Common myeloid progenitor, CD34-positive (primary cell): ENCODE results near the gene FAM219B.
"Not testable (repeated sequence)": the region's sequence is repeated elsewhere in the genome, so short reads cannot be mapped to it uniquely, and the experiment has no call there.

Experiments used
- CTCF ChIA-PET: fragments of 350-600 bp; sonication (Branson Sonifier 250); formaldehyde crosslinking; loops from one replicate; lab custom pipeline; 2021; ENCODE audit warnings: antibody characterized with exemption; lab: Charles Lee
- POLR2A ChIA-PET: fragments of 350-600 bp; sonication (Branson Sonifier 250); formaldehyde crosslinking; loops from one replicate; lab custom pipeline; 2021; ENCODE audit warnings: antibody characterized with exemption; lab: Charles Lee
- DNase-seq, 3 donors: peaks; one replicate each; pipeline versions ENCODE4 v3.0.0 to v3.0.0-alpha.2; 2013
- H3K27ac ChIP-seq, 2 experiments: 1 replicate in 1 of 2; 2 replicates in 1 of 2; pipeline ENCODE4 v1.7.0; 2013; ENCODE audit warnings: inconsistent platforms in 2 of 2, low read length in 2 of 2, mild to moderate bottlenecking in 2 of 2, low read depth in 1 of 2, moderate library complexity in 1 of 2; ENCODE audit not compliant: severe bottlenecking in 2 of 2, insufficient read depth in 1 of 2, poor library complexity in 1 of 2
- H3K27me3 ChIP-seq, 5 experiments: replicated peaks in 2 of 5; 1 replicate in 3 of 5; 2 replicates in 2 of 5; pipeline versions ENCODE4 v1.6.1 to v1.7.0; 2013; ENCODE audit warnings: low read length in 4 of 5, mild to moderate bottlenecking in 2 of 5, moderate library complexity in 2 of 5, inconsistent platforms in 1 of 5; ENCODE audit not compliant: insufficient read depth in 5 of 5, control insufficient read depth in 4 of 5
- H3K36me3 ChIP-seq, 4 experiments: 1 replicate in 2 of 4; 2 replicates in 2 of 4; pipeline versions ENCODE4 v1.6.1 to v1.7.0; 2013; ENCODE audit warnings: low read length in 3 of 4, control low read depth in 1 of 4, mild to moderate bottlenecking in 1 of 4; ENCODE audit not compliant: control insufficient read depth in 4 of 4, insufficient read depth in 4 of 4
- H3K4me1 ChIP-seq, 4 experiments: 1 replicate in 3 of 4; 2 replicates in 1 of 4; pipeline versions ENCODE4 v1.6.1 to v1.7.1; 2013; ENCODE audit warnings: low read length in 3 of 4, mild to moderate bottlenecking in 3 of 4, control low read depth in 1 of 4, inconsistent platforms in 1 of 4, moderate library complexity in 1 of 4; ENCODE audit not compliant: control insufficient read depth in 4 of 4, insufficient read depth in 4 of 4; ENCODE audit errors: control extremely low read depth in 1 of 4
- H3K4me3 ChIP-seq, 7 experiments: 1 replicate in 4 of 7; 2 replicates in 3 of 7; pipeline versions ENCODE4 v1.5.1 to v1.7.0; 2013; ENCODE audit warnings: mild to moderate bottlenecking in 7 of 7, low read length in 6 of 7, moderate library complexity in 6 of 7, inconsistent platforms in 2 of 7, low read depth in 2 of 7, control low read depth in 1 of 7; ENCODE audit not compliant: insufficient read depth in 4 of 7, control insufficient read depth in 1 of 7; ENCODE audit errors: extremely low read depth in 1 of 7
- H3K9me3 ChIP-seq, 5 experiments: 1 replicate in 4 of 5; 2 replicates in 1 of 5; pipeline versions ENCODE4 v1.6.1 to v1.7.1; 2013; ENCODE audit warnings: low read length in 4 of 5, mild to moderate bottlenecking in 2 of 5, inconsistent platforms in 1 of 5, low read depth in 1 of 5, moderate library complexity in 1 of 5; ENCODE audit not compliant: control insufficient read depth in 4 of 5, insufficient read depth in 2 of 5; ENCODE audit errors: control extremely low read depth in 1 of 5
- WGBS: methylation state at CpG from one replicate; pipeline ENCODE4 v1.1.5; 2013; ENCODE audit not compliant: insufficient coverage; 5-methylcytosine and 5-hydroxymethylcytosine counted together

The FAM219B gene

GRCh38 chr15:74897300-74897701 is 9.3 kb downstream of the FAM219B start:
- peaks cover 5 to 25% (median 21%) of the 10 kb centered on the region in 4 experiments for H3K4me1 ChIP-seq
- no peaks in the 10 kb centered on the region for H3K27me3 ChIP-seq
- WGBS, result 54% methylated on average over 6 of the region's 6 CpGs
- CTCF ChIA-PET, result interaction anchor here (1.2 to 11.3 kb wide), 11 partner anchors 9 to 127 kb away, joined by 3 to 130 read pairs (median 5); partner anchors contain the start of genes FAM219B, SCAMP2 and ULK3
- peak overlapping the region in 1 of 2 experiments; percentile 16 for H3K27ac ChIP-seq
- H3K4me3 ChIP-seq, result no peak overlapping the region
- POLR2A ChIA-PET, result no interaction called here
- H3K36me3 ChIP-seq, result peaks cover 18 to 76% (median 58%) of the 10 kb centered on the region in 4 experiments
- no peak for DNase-seq
- H3K9me3 ChIP-seq, result no peaks in the 10 kb centered on the region

GRCh38 chr15:74896316-74896715 is 10.3 kb downstream of the FAM219B start:
- no peaks in the 10 kb centered on the region for H3K27me3 ChIP-seq
- H3K4me3 ChIP-seq, result no peak overlapping the region
- H3K9me3 ChIP-seq, result no peaks in the 10 kb centered on the region
- H3K4me1 ChIP-seq, result peaks cover 0 to 15% (median 12%) of the 10 kb centered on the region in 4 experiments
- ChIA-PET POLR2A (no interaction called here), CTCF (interaction anchor here (0.7 to 11.3 kb wide), 9 partner anchors 8 to 103 kb away, joined by 3 to 130 read pairs (median 5); partner anchors contain the start of genes FAM219B, SCAMP2 and ULK3)
- 93% methylated on average over 3 of the region's 3 CpGs for WGBS
- peaks cover 18 to 79% (median 56%) of the 10 kb centered on the region in 4 experiments for H3K36me3 ChIP-seq
- H3K27ac ChIP-seq, result no peak overlapping the region
- no peak for DNase-seq

DNA sequence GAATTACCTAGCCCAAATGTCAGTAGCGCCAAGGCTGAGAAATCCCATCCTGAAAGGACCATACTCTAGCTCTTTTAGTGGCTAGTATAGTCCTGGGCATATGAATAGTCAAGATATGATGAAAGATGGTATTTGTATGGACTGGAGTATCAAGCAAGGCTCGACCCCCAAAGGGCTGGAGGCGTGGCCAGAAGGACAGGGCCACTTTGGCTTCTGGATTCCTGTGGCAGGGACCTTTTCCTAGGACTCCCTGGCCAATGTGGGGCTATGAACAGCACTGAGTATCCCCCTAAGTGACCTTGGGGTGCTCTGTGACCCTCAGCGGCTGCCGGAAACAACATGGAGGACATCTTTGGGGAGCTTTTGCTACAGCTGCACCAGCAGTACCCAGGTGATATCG is 10.8 kb downstream of the FAM219B start:
- H3K36me3 ChIP-seq, result peaks cover 17 to 79% (median 53%) of the 10 kb centered on the region in 4 experiments
- no peak for DNase-seq
- no peaks in the 10 kb centered on the region for H3K27me3 ChIP-seq
- CTCF ChIA-PET, result interaction anchor here (0.6 to 11.3 kb wide), 9 partner anchors 8 to 141 kb away, joined by 3 to 130 read pairs (median 4); partner anchors contain the start of genes FAM219B and ULK3
- no peak overlapping the region for H3K4me3 ChIP-seq
- no peaks in the 10 kb centered on the region for H3K9me3 ChIP-seq
- no peak overlapping the region for H3K27ac ChIP-seq
- POLR2A ChIA-PET, result no interaction called here
- 98% methylated on average over 6 of the region's 6 CpGs for WGBS
- H3K4me1 ChIP-seq, result peaks cover 0 to 13% (median 12%) of the 10 kb centered on the region in 4 experiments

DNA sequence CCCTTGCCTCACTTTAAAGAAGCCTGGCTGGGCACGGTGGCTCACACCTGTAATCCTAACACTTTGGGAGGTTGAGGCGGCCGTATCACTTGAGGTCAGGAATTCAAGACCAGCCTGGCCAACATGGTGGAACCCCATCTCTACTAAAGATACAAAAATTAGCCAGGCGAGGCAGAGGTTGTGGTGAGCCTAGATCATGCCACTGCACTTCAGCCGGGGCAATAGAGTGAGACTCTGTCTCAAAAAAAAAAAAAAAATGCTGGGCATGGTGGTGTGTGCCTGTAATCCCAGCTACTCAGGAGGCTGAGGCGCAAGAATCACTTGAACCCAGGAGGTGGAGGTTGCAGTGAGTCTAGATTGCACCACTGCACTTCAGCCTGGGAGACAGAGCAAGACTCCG is 12.3 kb downstream of the FAM219B start:
- POLR2A ChIA-PET, DNase-seq, H3K27me3 ChIP-seq, H3K4me3 ChIP-seq, H3K27ac ChIP-seq, H3K9me3 ChIP-seq: not testable (repeated sequence)
- Histone ChIP-seq H3K4me1 (peaks cover 0 to 26% (median 24%) of the 10 kb centered on the region in 4 experiments), H3K36me3 (peaks cover 10 to 65% (median 43%) of the 10 kb centered on the region in 4 experiments)
- CTCF ChIA-PET, result interaction anchor here (1.2 to 5.9 kb wide), 5 partner anchors 7 to 26 kb away, joined by 3 to 35 read pairs (median 4); no protein-coding TSS in a partner anchor
- 100% methylated on average over 3 of the region's 7 CpGs for WGBS

GRCh38 chr15:74893627-74894026 is 13.0 kb downstream of the FAM219B start:
- peaks cover 7 to 57% (median 36%) of the 10 kb centered on the region in 4 experiments for H3K36me3 ChIP-seq
- H3K27ac ChIP-seq, result no peak overlapping the region
- no peaks in the 10 kb centered on the region for H3K9me3 ChIP-seq
- peaks cover 0 to 33% (median 31%) of the 10 kb centered on the region in 4 experiments for H3K4me1 ChIP-seq
- no peak for DNase-seq
- POLR2A ChIA-PET, result no interaction called here
- CTCF ChIA-PET, result interaction anchor here (0.9 to 5.9 kb wide), 5 partner anchors 7 to 43 kb away, joined by 3 to 35 read pairs (median 4); no protein-coding TSS in a partner anchor
- 100% methylated on average over 1 of the region's 3 CpGs for WGBS
- H3K4me3 ChIP-seq, result no peak overlapping the region
- H3K27me3 ChIP-seq, result no peaks in the 10 kb centered on the region

DNA sequence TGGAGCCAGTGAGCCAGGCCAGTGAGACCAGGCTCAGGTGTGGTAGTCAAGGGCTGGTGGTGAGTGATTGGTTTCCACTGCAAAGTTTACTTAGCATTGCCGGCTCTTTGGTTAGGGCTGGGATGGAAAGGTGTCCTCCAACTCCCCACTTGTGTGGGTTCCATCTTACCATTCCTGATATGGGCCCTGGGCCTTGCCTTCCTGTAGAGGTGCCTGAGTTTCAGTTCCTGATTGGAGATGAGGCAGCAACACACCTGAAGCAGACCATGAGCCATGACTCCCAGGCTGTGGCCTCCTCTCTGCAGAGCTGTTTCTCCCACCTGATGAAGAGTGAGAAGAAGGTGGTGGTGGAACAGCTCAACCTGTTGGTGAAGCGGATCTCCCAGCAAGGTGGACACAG is 13.7 kb downstream of the FAM219B start:
- ChIA-PET POLR2A (no interaction called here), CTCF (interaction anchor here (1.2 to 5.9 kb wide), 2 partner anchors 8 to 11 kb away, joined by 3 to 35 read pairs; no protein-coding TSS in a partner anchor)
- Histone ChIP-seq H3K9me3 (no peaks in the 10 kb centered on the region), H3K27ac (no peak overlapping the region), H3K27me3 (no peaks in the 10 kb centered on the region), H3K36me3 (peaks cover 7 to 53% (median 32%) of the 10 kb centered on the region in 4 experiments), H3K4me1 (peaks cover 0 to 35% (median 32%) of the 10 kb centered on the region in 4 experiments), H3K4me3 (no peak overlapping the region)
- whole genome bisulfite sequencing, result 95% methylated on average over 2 of the region's 2 CpGs
- no peak for DNase-seq

DNA sequence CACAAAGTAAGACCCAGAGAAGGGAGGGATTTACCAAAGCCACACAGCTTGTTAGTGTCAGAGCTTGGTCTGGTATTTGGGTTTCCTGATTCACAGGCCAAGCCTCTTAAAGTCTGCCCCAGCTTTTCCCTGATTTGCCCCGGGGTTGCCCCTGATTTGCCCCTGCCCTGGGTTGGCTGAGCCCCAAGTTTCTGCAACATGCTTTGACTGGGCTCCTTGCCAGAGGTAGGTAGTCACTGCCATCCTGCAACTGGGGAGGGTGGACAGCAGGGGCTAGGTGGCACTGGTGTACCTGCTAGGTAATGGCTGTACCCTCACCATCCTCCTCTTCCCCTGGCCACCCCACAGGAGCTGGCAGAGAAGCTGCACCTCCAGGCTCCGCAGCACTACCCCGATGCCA is 14.3 kb downstream of the FAM219B start:
- Histone ChIP-seq H3K4me3 (no peak overlapping the region), H3K27ac (no peak overlapping the region), H3K27me3 (no peaks in the 10 kb centered on the region), H3K4me1 (peaks cover 0 to 31% (median 27%) of the 10 kb centered on the region in 4 experiments), H3K9me3 (no peaks in the 10 kb centered on the region), H3K36me3 (peaks cover 7 to 48% (median 27%) of the 10 kb centered on the region in 4 experiments)
- 88% methylated on average over 2 of the region's 3 CpGs for WGBS
- no peak for DNase-seq
- ChIA-PET CTCF (interaction anchor here (1.2 to 5.9 kb wide), 3 partner anchors 9 to 11 kb away, joined by 3 to 35 read pairs (median 10); no protein-coding TSS in a partner anchor), POLR2A (no interaction called here)
